SH-SY5Y (cell line): ENCODE data around the gene LGI4.

Experiments used
- GATA2 ChIP-seq: IDR thresholded peaks from 2 replicates; pipeline ENCODE4 v1.6.1; 2011; ENCODE audit warnings: mild to moderate bottlenecking, low read depth, low read length
- GATA3 ChIP-seq: IDR thresholded peaks from 2 replicates; pipeline ENCODE4 v1.6.1; 2011; ENCODE audit warnings: low read depth, mild to moderate bottlenecking, low read length, moderate library complexity

DNA sequence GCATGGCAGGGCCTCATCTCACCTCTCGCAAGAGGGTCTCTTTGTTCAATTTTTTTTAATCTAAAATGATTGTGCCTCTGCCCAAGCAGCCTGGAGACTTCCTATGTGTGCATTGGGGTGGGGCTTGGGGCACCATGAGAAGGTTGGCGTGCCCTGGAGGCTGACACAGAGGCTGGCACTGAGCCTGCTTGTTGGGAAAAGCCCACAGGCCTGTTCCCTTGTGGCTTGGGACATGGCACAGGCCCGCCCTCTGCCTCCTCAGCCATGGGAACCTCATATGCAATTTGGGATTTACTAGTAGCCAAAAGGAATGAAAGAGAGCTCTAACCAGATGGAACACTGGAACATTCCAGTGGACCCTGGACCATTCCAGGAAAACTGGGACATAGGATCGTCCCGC, 11.3 kb downstream of the LGI4 start:
- TF ChIP-seq GATA3 (no peak), GATA2 (no peak)
